Activated naive CD8-positive, alpha-beta T cell treated with anti-CD3 and anti-CD28 coated beads, Interleukin-2, amount 50 U/mL, for 24 hours (primary cell): Measurements from ENCODE around the gene RBM43.
"Not testable (repeated sequence)": the region's sequence is repeated elsewhere in the genome, so short reads cannot be mapped to it uniquely, and the experiment has no call there.

Source experiments
- ATAC-seq: fragments of 150-1000 bp; cut with Tn5 transposase; one replicate; pipeline ENCODE4 v1.10.0; 2021
- DNase-seq: peaks from one replicate; pipeline ENCODE4 v3.0.0; 2021
- H3K27ac Mint-ChIP-seq: one replicate; pipeline ENCODE4 v1.8.0; 2021; ENCODE audit warnings: mild to moderate bottlenecking, mixed read lengths
- H3K27me3 Mint-ChIP-seq: one replicate; pipeline ENCODE4 v1.8.0; 2021; ENCODE audit warnings: mixed read lengths
- H3K36me3 Mint-ChIP-seq: one replicate; pipeline ENCODE4 v1.8.0; 2021; ENCODE audit warnings: low read depth, mixed read lengths
- H3K4me1 Mint-ChIP-seq: one replicate; pipeline ENCODE4 v1.8.0; 2021; ENCODE audit warnings: mixed read lengths
- H3K4me3 Mint-ChIP-seq: one replicate; pipeline ENCODE4 v1.8.0; 2021; ENCODE audit warnings: mild to moderate bottlenecking, moderate library complexity, mixed read lengths
- H3K9me3 Mint-ChIP-seq: one replicate; pipeline ENCODE4 v1.8.0; 2021; ENCODE audit warnings: mixed read lengths

The RBM43 gene

GRCh38 chr2:151252646-151253045 is 9.0 kb downstream of the RBM43 start:
- H3K36me3 Mint-ChIP-seq, result peaks cover 38% of the 10 kb centered on the region
- DNase-seq (no peak), ATAC-seq (no peak)
- no peaks in the 10 kb centered on the region for H3K4me1 Mint-ChIP-seq
- H3K4me3 Mint-ChIP-seq, result no peak overlapping the region
- no peaks in the 10 kb centered on the region for H3K27me3 Mint-ChIP-seq
- peaks cover 15% of the 10 kb centered on the region for H3K9me3 Mint-ChIP-seq
- H3K27ac Mint-ChIP-seq, result no peak overlapping the region

GRCh38 chr2:151251012-151251411 is 10.7 kb downstream of the RBM43 start:
- Mint-ChIP-seq H3K4me1 (no peaks in the 10 kb centered on the region), H3K36me3 (peaks cover 38% of the 10 kb centered on the region), H3K27me3 (no peaks in the 10 kb centered on the region), H3K9me3 (peaks cover 15% of the 10 kb centered on the region), H3K27ac (no peak overlapping the region), H3K4me3 (no peak overlapping the region)
- no peak for DNase-seq
- no peak for ATAC-seq

- DNase-seq (no peak), ATAC-seq (no peak)
- no peak overlapping the region for H3K4me3 Mint-ChIP-seq
- H3K4me1 Mint-ChIP-seq, result no peaks in the 10 kb centered on the region
- no peaks in the 10 kb centered on the region for H3K27me3 Mint-ChIP-seq
- no peak overlapping the region for H3K27ac Mint-ChIP-seq
- peaks cover 44% of the 10 kb centered on the region for H3K36me3 Mint-ChIP-seq
- peaks cover 26% of the 10 kb centered on the region for H3K9me3 Mint-ChIP-seq
These were observed 14.2 kb downstream of the RBM43 start for GRCh38 chr2:151247432-151247831.

GRCh38 chr2:151246152-151246551 is 15.5 kb downstream of the RBM43 start:
- Mint-ChIP-seq H3K9me3 (peaks cover 26% of the 10 kb centered on the region), H3K4me1 (no peaks in the 10 kb centered on the region), H3K27me3 (no peaks in the 10 kb centered on the region), H3K27ac (no peak overlapping the region), H3K36me3 (peaks cover 38% of the 10 kb centered on the region), H3K4me3 (no peak overlapping the region)
- DNase-seq (no peak), ATAC-seq (no peak)

GRCh38 chr2:151243468-151243867 is 18.2 kb downstream of the RBM43 start:
- Mint-ChIP-seq H3K36me3 (peaks cover 15% of the 10 kb centered on the region), H3K27ac (no peak overlapping the region), H3K9me3 (peaks cover 17% of the 10 kb centered on the region), H3K4me1 (no peaks in the 10 kb centered on the region), H3K27me3 (no peaks in the 10 kb centered on the region), H3K4me3 (no peak overlapping the region)
- DNase-seq (no peak), ATAC-seq (no peak)

- ATAC-seq (no peak), DNase-seq (no peak)
- no peaks in the 10 kb centered on the region for H3K27me3 Mint-ChIP-seq
- peaks cover 5% of the 10 kb centered on the region for H3K4me1 Mint-ChIP-seq
- peaks cover 8% of the 10 kb centered on the region for H3K36me3 Mint-ChIP-seq
- no peak overlapping the region for H3K4me3 Mint-ChIP-seq
- H3K9me3 Mint-ChIP-seq, result peaks cover 11% of the 10 kb centered on the region
- no peak overlapping the region for H3K27ac Mint-ChIP-seq
These were observed 20.4 kb downstream of the RBM43 start for GRCh38 chr2:151241224-151241623.

GRCh38 chr2:151240433-151240832 is 21.2 kb downstream of the RBM43 start:
- DNase-seq, result no peak
- Mint-ChIP-seq H3K4me1 (peaks cover 5% of the 10 kb centered on the region), H3K27me3 (no peaks in the 10 kb centered on the region), H3K27ac (no peak overlapping the region), H3K4me3 (no peak overlapping the region), H3K36me3 (peaks cover 3% of the 10 kb centered on the region), H3K9me3 (peaks cover 6% of the 10 kb centered on the region)
- no peak for ATAC-seq

GRCh38 chr2:151239624-151240023 is 22.0 kb downstream of the RBM43 start:
- DNase-seq, result no peak
- H3K4me3 Mint-ChIP-seq, result no peak overlapping the region
- no peak overlapping the region for H3K27ac Mint-ChIP-seq
- H3K4me1 Mint-ChIP-seq, result peaks cover 5% of the 10 kb centered on the region
- H3K27me3 Mint-ChIP-seq, result no peaks in the 10 kb centered on the region
- H3K9me3 Mint-ChIP-seq, result no peaks in the 10 kb centered on the region
- ATAC-seq, result no peak
- no peaks in the 10 kb centered on the region for H3K36me3 Mint-ChIP-seq

GRCh38 chr2:151238527-151239487 is 22.9 kb downstream of the RBM43 start:
- H3K4me1 Mint-ChIP-seq, result peaks cover 5% of the 10 kb centered on the region
- ATAC-seq (peak; percentile 65), DNase-seq (peak; percentile 25)
- H3K27me3 Mint-ChIP-seq, result no peaks in the 10 kb centered on the region
- H3K9me3 Mint-ChIP-seq, result no peaks in the 10 kb centered on the region
- H3K27ac Mint-ChIP-seq, result no peak overlapping the region
- H3K36me3 Mint-ChIP-seq, result no peaks in the 10 kb centered on the region
- H3K4me3 Mint-ChIP-seq, result no peak overlapping the region

GRCh38 chr2:151237422-151238025 is 24.1 kb downstream of the RBM43 start:
- ATAC-seq, result peak; percentile 85
- H3K27me3 Mint-ChIP-seq, result no peaks in the 10 kb centered on the region
- no peaks in the 10 kb centered on the region for H3K9me3 Mint-ChIP-seq
- no peak for DNase-seq
- H3K4me1 Mint-ChIP-seq, result peaks cover 5% of the 10 kb centered on the region
- no peaks in the 10 kb centered on the region for H3K36me3 Mint-ChIP-seq
- H3K27ac Mint-ChIP-seq, result no peak overlapping the region
- H3K4me3 Mint-ChIP-seq, result no peak overlapping the region

- H3K4me3 Mint-ChIP-seq, H3K27ac Mint-ChIP-seq, ATAC-seq, H3K4me1 Mint-ChIP-seq, H3K36me3 Mint-ChIP-seq, H3K9me3 Mint-ChIP-seq, DNase-seq: not testable (repeated sequence)
- H3K27me3 Mint-ChIP-seq, result peaks cover 10% of the 10 kb centered on the region
These were observed 27.9 kb downstream of the RBM43 start for GRCh38 chr2:151233760-151234159.

GRCh38 chr2:151233288-151233687 is 28.4 kb downstream of the RBM43 start:
- H3K9me3 Mint-ChIP-seq, DNase-seq, H3K4me1 Mint-ChIP-seq, H3K36me3 Mint-ChIP-seq, H3K27ac Mint-ChIP-seq, ATAC-seq, H3K4me3 Mint-ChIP-seq: not testable (repeated sequence)
- H3K27me3 Mint-ChIP-seq, result peaks cover 10% of the 10 kb centered on the region

GRCh38 chr2:151230627-151231140 is 31.0 kb downstream of the RBM43 start:
- H3K27ac Mint-ChIP-seq, result no peak overlapping the region
- DNase-seq (no peak), ATAC-seq (no peak)
- no peaks in the 10 kb centered on the region for H3K9me3 Mint-ChIP-seq
- H3K27me3 Mint-ChIP-seq, result peaks cover 10% of the 10 kb centered on the region
- no peak overlapping the region for H3K4me3 Mint-ChIP-seq
- H3K4me1 Mint-ChIP-seq, result no peaks in the 10 kb centered on the region
- H3K36me3 Mint-ChIP-seq, result no peaks in the 10 kb centered on the region

- DNase-seq (no peak), ATAC-seq (no peak)
- H3K27me3 Mint-ChIP-seq, result peaks cover 17% of the 10 kb centered on the region
- H3K27ac Mint-ChIP-seq, result no peak overlapping the region
- H3K4me1 Mint-ChIP-seq, result no peaks in the 10 kb centered on the region
- no peak overlapping the region for H3K4me3 Mint-ChIP-seq
- H3K36me3 Mint-ChIP-seq, result no peaks in the 10 kb centered on the region
- H3K9me3 Mint-ChIP-seq, result no peaks in the 10 kb centered on the region
These were observed 32.7 kb downstream of the RBM43 start for GRCh38 chr2:151228847-151229512.
